GM18507 (cell line): Measurements from ENCODE around the gene TRAF3IP1.

Experiments used
- DNase-seq: peaks from one replicate; pipeline ENCODE4 v3.0.0; 2011; ENCODE audit warnings: low read depth; ENCODE audit not compliant: insufficient read length; ENCODE audit errors: extremely low spot score
- FAIRE-seq: peaks from 2 replicates; lab custom pipeline; 2011; peaks lifted over from hg19 to GRCh38; lab: Jason Lieb, UNC

The TRAF3IP1 gene

DNA sequence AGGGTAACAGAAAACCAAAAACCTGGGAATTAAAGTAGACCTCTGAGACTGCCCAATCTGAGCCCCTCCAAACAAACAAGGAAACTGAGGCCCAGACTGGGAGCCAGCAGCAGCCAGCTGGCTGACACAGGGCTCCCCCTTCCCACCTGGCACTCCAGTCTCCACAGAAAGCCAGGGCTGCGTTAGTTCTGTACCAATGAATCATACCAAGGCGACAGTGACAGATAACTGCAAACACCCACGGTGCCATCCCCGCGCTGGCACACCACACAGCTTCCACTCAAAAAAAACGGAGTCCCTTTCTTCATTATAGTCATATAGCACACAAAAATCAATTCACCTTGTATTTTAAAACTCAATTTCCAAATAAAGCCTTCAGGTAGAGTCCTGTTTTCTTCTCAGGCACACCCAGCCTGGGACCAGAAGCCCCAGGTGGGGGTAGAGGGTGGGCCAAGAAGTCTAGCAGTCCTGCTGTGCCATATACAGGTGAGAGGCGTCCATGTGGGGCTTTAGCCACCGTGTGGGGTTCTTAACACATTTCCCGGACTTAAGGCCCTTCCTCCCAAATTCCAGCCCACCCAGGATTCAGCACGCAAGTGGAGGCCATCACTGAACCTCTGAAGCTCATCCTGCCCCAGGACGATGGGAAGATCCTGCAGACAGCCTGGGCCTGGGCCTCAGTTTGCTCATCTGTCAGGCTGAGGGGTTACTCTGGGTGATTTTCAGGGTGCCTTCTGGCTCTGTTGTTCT lies 33.2 kb upstream of the TRAF3IP1 start:
- DNase-seq (no peak), FAIRE-seq (no peak)

- FAIRE-seq, result peak; percentile 56
- peak; percentile 25 for DNase-seq
Measured at GRCh38 chr2:238287737-238288649, 32.3 kb upstream of the TRAF3IP1 start, which contains the start of gene PER2. Gene PER2 (minus strand): TSS chr2:238288610. CDS start chr2:238277936, 10,674 bp downstream.

DNA sequence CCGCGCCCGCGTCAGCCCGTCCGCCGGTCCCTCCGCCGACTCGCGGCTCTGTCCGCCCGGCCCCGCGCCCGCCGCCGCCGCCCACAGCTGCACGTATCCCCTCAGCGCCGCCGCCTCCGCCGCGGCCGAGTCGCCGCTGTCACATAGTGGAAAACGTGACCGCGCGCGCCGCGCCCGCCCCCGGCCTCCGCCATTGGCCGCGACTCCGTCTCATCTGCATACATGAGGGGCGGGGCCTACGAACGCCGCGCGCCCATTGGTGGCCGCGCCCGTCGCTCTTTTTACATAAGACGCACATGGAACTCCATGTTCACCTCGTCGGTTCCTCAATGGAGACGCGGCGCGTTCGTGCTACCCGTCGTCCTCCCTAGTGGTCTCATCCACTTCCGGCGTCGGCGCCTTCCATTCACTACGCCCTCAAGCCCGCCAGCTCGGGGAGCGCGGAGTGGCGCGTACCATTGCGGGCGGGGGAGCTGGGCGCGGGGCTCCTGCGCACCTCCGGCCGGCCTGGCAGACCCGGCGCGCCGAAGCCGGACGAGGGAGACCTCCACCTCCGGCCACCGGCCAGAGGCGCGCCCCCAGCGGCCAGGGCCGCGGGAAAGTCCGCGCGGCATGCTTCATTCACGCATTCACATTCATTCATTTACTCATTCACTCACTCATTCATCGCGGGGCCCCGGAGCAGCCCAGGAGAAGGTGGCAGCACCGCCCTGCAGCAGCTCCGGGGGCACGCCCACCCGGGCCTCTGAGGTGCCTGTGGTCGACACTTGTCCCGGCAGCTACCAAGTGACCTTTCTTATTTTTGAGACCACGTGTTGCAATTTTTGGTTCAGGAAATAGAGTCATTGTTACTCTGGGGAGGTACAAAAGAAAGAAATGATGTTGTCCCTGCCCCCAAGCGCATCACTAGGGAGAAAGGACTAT lies 31.4 kb upstream of the TRAF3IP1 start:
- peak; percentile 92 for DNase-seq
- FAIRE-seq, result peak; percentile 95

GRCh38 chr2:238289574-238289973 lies 30.7 kb upstream of the TRAF3IP1 start:
- FAIRE-seq (no peak), DNase-seq (no peak)

GRCh38 chr2:238290091-238290509 lies 30.2 kb upstream of the TRAF3IP1 start:
- DNase-seq (peak; percentile 26), FAIRE-seq (peak; percentile 64)

DNA sequence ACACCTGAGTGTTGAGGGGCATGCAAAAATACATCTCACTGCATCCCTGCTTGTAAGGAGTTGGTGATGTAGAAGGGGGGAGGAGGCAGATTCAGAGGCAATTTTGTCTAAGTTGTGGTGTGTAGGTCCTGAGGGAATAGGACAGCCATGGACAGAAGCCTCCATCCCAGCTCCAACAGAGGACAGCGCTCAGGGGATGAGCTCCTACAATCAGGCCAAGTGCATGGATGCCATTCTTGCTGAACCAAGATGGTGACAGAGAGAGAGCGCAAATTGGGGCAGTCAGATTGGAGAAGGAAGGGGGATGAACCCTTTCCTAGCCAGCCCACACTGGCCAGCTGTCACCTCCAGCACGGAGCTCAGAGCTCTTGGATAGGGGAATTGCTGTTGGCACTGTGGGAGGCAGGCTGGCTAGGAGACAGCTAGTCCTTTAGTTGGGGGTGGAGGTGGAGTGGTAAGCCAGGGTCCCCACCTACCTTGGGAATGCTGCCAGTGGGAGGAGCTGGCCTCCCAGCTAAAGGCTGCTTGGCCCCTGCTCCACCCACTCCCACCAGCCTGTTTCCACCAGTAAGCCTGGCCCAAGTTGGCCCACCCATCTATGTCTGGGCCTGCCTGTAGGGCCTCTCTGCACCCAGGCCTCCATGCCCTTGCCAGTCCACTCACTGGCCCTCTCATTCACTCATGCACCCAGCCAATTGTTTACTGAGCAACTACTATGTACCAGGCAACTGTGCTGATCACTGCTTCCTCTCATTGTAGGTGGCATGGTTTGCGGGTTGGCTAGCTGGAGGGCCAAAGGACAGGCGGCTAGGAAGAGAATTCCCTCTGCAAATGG lies 29.4 kb upstream of the TRAF3IP1 start:
- DNase-seq, result no peak
- FAIRE-seq, result no peak

- FAIRE-seq (no peak), DNase-seq (no peak)
Measured at GRCh38 chr2:238291550-238292281, 28.6 kb upstream of the TRAF3IP1 start.

GRCh38 chr2:238294046-238294392 lies 26.3 kb upstream of the TRAF3IP1 start:
- FAIRE-seq (no peak), DNase-seq (no peak)

GRCh38 chr2:238294393-238295143 lies 25.8 kb upstream of the TRAF3IP1 start:
- DNase-seq, result no peak
- FAIRE-seq, result no peak

DNA sequence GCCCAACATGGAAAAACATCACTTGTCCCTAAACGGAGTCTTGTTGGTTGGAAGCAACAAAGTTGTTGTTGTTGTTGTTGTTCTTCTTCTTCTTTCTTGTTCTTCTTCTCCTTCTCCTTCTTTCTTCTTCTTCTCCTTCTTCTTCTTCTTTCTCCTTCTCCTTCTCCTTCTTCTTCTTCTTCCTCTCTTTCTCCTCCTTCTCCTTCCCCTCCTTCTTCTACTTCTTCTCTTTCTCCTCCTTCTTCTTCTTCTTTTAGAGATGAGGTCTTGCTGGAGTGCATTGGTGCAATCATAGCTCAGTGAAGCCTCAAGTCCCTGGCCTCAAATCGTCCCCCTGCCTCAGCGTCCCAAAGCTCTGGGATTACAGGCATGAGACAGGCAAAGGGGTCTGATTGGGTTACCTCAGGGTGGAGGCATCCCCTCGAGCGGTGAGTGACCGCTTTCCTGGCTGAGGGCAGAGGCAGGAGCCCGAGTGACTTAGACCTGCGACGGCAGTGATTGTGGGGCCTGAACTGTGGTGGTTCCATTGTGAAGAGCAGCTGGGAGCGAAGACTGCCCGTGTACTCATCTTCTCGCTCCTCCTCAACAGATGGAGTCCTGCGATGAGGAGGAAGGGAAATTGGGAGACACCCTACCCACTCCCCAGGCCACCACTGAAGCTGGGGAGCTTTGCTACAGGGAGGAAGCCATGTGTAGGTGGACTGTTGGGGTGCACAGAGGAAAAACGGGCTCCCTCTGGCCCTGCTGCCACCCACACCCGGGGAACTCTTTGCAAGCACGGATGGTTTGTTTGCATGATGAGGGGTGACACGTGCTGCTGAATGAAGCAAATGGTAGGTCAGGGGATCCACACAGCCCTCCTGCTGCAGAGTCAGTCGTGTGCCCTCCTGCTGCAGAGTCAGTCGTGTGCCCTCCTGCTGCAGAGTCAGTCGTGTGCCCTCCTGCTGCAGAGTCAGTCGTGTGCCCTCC lies 24.9 kb upstream of the TRAF3IP1 start:
- DNase-seq (no peak), FAIRE-seq (no peak)

GRCh38 chr2:238296638-238297457 lies 23.5 kb upstream of the TRAF3IP1 start:
- DNase-seq (no peak), FAIRE-seq (no peak)

DNA sequence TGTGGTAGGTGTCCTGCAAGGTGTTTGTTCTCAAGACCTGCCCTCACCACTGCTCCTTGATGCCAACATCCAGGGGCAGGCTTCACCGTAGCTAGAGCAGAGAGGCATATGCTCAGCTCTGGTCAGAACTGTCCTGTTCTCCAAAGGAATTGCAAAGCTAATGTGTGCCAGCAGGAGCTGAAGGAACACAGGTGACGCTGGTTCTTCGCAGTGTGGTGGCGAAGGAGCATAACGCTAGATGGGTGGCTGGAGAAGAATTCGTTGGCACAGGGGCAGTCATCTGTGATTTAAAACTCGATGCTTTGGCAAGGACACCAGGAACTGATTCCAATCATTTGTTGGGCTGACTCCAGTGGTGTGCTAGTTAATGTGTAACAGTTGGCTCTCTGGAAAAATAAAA lies 20.5 kb upstream of the TRAF3IP1 start:
- DNase-seq (no peak), FAIRE-seq (no peak)

- DNase-seq (no peak), FAIRE-seq (no peak)
Measured at GRCh38 chr2:238302087-238302486, 18.2 kb upstream of the TRAF3IP1 start.

DNA sequence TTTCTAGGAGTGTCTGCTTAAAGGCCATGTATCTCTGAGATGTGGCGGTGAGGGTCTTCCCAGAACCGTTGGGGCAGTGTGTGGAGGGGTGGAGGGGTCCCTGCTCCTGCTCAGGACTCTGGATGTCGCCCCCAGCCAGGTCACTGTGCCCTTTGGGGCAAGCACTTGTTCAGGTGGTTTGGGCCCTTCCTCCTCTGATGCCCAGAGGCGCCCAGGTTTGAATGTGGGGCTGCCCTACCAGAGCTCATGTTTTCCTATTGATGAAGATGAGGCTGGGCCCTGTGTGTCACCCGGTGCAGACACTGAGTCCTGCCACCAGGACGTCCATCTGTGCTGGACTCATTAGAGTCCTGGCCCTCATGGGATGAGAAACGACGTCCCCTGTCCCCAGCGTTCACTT lies 17.6 kb upstream of the TRAF3IP1 start:
- FAIRE-seq (no peak), DNase-seq (no peak)

GRCh38 chr2:238304116-238304515 lies 16.2 kb upstream of the TRAF3IP1 start:
- DNase-seq, result no peak

More at GRCh38 chr2:238304116-238304515, 16.2 kb upstream of the TRAF3IP1 start:
- no peak for FAIRE-seq
